Keratinocyte (primary cell): ENCODE data around the gene STEAP1B.

Experiments used
- CTCF ChIP-seq, 3 experiments: IDR thresholded peaks in 1 of 3; conservative IDR thresholded peaks in 1 of 3; optimal IDR thresholded peaks in 1 of 3; 2 replicates in 2 of 3; 3 replicates in 1 of 3; pipeline versions ENCODE3 to v1.5.1; 2011; ENCODE audit warnings: low read length in 3 of 3, mild to moderate bottlenecking in 3 of 3, moderate library complexity in 2 of 3, control low read depth in 1 of 3, inconsistent platforms in 1 of 3; ENCODE audit not compliant: insufficient read depth in 2 of 3; ENCODE audit errors: extremely low read depth in 1 of 3
- EZH2 ChIP-seq: IDR thresholded peaks from one replicate; pipeline ENCODE4 v1.6.1; 2012; ENCODE audit warnings: inconsistent platforms, mild to moderate bottlenecking, low read length, moderate library complexity

DNA sequence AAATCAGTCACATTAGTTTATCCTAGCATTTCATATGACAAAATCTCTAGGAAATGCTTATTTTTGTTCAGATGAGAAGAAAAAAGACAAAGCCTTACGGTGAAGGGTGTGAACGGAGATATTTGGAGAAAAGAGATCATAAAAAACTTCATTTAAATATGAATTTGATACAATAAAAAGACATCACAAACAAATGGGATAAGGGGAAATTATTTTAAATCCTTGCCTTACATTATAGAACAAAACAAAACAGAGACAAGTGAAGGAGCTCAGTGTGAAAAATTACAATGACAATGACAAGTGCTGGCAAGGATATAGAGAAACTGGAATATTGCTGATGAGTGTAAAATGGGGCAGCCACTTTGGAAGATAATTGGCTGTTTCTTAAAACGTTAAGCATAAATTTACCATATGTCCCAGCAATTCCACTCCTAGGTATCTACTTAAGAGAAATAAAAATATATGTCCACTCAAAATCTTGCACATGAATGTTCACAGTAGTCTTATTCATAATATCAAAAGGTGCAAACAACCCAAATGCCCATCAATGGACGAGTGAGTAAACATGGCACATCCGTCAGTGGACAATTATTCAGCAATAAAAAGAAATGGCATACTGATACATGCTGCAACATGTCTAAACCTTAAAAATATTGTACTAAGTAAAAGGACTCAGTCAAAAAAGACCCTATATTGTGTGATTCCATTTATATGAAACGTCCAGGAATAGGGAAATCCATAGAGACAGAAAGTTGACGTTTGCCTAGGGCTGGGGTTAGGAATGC is 77.0 kb downstream of the STEAP1B start:
- TF ChIP-seq CTCF (optimal IDR thresholded peaks at IDR 0.05 in 1 of 3, IDR thresholded peaks at IDR 0.05 in 1 of 3, conservative IDR thresholded peaks at IDR 0.05 in 1 of 3; ENCODE audit: extremely low read depth in 1 of 3, insufficient read depth in 2 of 3, low read length in 3 of 3) (no peak), EZH2 (no peak)
